Effector memory CD4-positive, alpha-beta T cell (primary cell): Measurements from ENCODE around the gene KIAA1671.

Experiments
- DNase-seq, 3 donors: peaks; one replicate each; pipeline ENCODE4 v3.0.0-alpha.2; 2020
- H3K27ac ChIP-seq: 2 replicates; pipeline ENCODE4 v1.7.0; 2013; ENCODE audit warnings: mild to moderate bottlenecking, low read length, moderate library complexity; ENCODE audit not compliant: insufficient read depth, poor library complexity, severe bottlenecking
- H3K27me3 ChIP-seq: replicated peaks from 2 replicates; pipeline ENCODE4 v1.7.0; 2013; ENCODE audit warnings: mild to moderate bottlenecking, low read length; ENCODE audit not compliant: insufficient read depth, control insufficient read depth, poor library complexity, severe bottlenecking
- H3K36me3 ChIP-seq: 2 replicates; pipeline ENCODE4 v1.7.0; 2013; ENCODE audit warnings: mild to moderate bottlenecking, low read length, moderate library complexity; ENCODE audit not compliant: control insufficient read depth, insufficient read depth
- H3K4me1 ChIP-seq: 2 replicates; pipeline ENCODE4 v1.7.0; 2013; ENCODE audit warnings: low read length, mild to moderate bottlenecking; ENCODE audit not compliant: control insufficient read depth, insufficient read depth, poor library complexity, severe bottlenecking
- H3K4me3 ChIP-seq: 2 replicates; pipeline ENCODE4 v1.7.0; 2013; ENCODE audit warnings: low read length, low read depth, mild to moderate bottlenecking; ENCODE audit not compliant: insufficient read depth, poor library complexity, severe bottlenecking
- H3K9me3 ChIP-seq: 2 replicates; pipeline ENCODE4 v1.7.0; 2013; ENCODE audit warnings: mild to moderate bottlenecking, low read length, moderate library complexity; ENCODE audit not compliant: control insufficient read depth

The KIAA1671 gene

DNA sequence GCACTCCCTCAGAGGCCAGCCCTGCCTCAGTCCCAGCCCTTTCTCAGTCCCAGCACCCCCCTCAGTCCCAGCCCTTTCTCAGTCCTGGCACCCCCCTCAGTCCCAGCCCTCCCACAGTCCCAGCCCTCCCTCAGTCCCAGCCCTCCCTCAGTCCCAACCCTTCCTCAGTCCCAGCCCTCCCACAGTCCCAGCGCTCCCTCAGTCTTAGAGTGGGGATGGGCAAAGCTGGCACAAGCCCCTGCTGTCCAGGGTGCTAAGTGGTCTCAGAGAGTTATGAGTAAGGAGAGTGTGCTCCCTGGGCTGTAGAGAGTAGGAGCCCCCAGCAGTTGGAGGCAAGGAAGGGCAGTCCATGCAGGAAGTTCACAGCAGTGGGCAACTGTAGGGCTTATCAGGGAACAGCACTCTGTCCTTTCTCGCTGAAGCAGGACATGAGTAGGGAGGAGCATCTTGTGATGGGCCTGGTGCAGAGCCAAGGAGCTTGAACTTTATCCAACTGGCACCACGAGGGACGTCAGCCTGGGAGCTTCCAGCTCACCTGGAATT is 195.7 kb downstream of the KIAA1671 start:
- Histone ChIP-seq H3K36me3 (no peaks in the 10 kb centered on the region), H3K9me3 (no peaks in the 10 kb centered on the region), H3K27ac (no peak overlapping the region), H3K27me3 (no peaks in the 10 kb centered on the region), H3K4me3 (no peak overlapping the region), H3K4me1 (no peaks in the 10 kb centered on the region)
- no peak for DNase-seq

- Histone ChIP-seq H3K36me3 (no peaks in the 10 kb centered on the region), H3K4me3 (no peak overlapping the region), H3K9me3 (no peaks in the 10 kb centered on the region), H3K27ac (no peak overlapping the region), H3K4me1 (no peaks in the 10 kb centered on the region), H3K27me3 (no peaks in the 10 kb centered on the region)
- DNase-seq, result no peak
Observed at GRCh38 chr22:25149014-25149413, 196.5 kb downstream of the KIAA1671 start.

DNA sequence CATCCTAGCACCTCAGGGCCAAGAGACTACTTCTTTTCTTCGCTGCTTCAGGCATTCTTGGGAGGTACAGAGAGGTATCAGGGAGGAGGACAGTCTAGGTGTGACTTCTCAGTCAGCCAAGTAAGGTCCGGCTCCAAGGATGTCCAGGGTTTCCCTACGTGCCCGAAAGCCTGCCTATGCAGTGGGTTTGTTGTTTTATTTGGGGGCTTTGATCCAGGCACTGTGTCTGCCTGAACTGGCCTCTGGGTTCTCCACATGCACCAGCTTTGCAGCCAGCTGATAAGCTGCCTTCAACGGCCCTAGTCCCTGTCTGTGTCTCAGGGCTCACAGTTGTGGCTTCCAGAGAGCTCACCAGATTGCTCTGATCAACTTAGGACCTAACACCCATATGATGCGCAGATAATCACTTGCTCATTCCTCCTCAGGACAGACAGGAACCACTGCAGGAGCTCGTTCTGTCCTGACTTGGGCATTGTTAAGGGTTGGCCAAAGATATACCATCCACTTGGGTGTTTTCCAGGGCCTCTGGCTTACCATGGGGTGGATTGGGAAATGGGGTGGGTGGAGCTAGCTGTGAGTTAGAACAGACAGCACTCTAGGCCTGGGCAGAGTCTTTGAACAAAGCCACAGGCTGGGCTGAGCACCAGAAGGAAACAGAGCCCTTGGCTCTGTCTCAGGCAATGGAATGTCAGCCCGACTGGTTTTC is 201.6 kb downstream of the KIAA1671 start:
- Histone ChIP-seq H3K27me3 (no peaks in the 10 kb centered on the region), H3K36me3 (no peaks in the 10 kb centered on the region), H3K9me3 (no peaks in the 10 kb centered on the region), H3K4me3 (no peak overlapping the region), H3K27ac (no peak overlapping the region), H3K4me1 (no peaks in the 10 kb centered on the region)
- no peak for DNase-seq

DNA sequence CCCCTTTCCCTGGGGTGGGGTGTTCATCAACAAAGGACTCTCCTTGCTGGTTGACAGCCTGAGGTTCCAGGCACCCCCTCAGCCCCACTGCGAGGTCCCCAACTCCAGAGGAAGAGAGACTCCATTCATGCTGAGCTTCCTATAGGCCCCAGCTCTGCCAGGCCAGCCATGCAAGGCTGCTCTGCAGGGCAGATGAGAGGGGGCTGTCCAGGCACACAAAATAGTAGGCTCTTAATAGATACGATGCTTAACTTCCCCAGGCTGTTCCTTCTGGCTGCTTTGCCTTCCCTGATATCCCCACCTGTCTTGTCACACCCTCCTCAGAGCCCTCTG is 202.1 kb downstream of the KIAA1671 start:
- Histone ChIP-seq H3K4me3 (no peak overlapping the region), H3K27ac (no peak overlapping the region), H3K9me3 (no peaks in the 10 kb centered on the region), H3K4me1 (no peaks in the 10 kb centered on the region), H3K27me3 (no peaks in the 10 kb centered on the region), H3K36me3 (no peaks in the 10 kb centered on the region)
- no peak for DNase-seq

DNA sequence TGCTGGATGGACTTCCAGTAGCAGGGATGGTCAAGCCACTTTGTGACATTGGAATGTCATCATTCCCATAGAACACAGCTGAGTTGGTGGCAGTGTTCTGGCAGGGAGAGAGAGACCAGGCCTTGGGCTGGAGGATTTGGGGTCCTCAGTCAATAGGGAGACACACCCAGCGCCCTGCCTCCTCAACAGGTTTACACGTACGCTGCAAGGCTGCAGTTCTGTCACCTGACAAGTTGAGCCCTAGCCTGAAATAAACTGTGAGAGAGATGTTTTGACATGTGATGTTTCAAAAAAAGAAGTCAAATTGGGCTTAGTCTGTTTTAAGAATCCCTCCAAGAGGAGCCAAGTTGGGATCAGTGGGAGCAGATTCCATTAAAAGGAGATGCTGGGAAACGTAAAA is 204.2 kb downstream of the KIAA1671 start:
- DNase-seq, result no peak
- Histone ChIP-seq H3K4me1 (no peaks in the 10 kb centered on the region), H3K27me3 (no peaks in the 10 kb centered on the region), H3K9me3 (no peaks in the 10 kb centered on the region), H3K4me3 (no peak overlapping the region), H3K27ac (no peak overlapping the region), H3K36me3 (no peaks in the 10 kb centered on the region)

DNA sequence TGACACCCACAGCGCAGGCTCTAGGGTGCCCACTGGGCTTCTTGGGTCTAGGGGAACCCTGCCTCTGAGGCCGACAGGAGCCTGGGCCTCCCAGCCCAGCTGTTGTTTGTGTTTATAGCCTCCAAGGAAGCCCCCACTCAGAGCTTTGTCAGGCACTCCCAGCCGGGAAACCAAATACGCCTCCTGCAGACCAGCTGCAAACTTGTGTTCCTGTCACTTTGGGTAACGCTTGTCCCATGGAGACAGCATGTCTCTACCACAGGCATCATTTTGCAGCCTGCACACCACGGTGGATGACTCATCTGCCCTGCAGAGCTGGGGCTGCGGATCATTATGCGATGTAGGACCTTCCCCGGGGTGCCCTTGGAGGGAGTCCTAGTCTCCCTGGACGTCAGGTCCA is 206.5 kb downstream of the KIAA1671 start:
- DNase-seq, result no peak
- H3K27me3 ChIP-seq, result no peaks in the 10 kb centered on the region

GRCh38 chr22:25160120-25160996 is 207.8 kb downstream of the KIAA1671 start:
- no peaks in the 10 kb centered on the region for H3K27me3 ChIP-seq
- no peaks in the 10 kb centered on the region for H3K4me1 ChIP-seq
- DNase-seq, result no peak
- no peaks in the 10 kb centered on the region for H3K9me3 ChIP-seq
- H3K4me3 ChIP-seq, result no peak overlapping the region
- H3K36me3 ChIP-seq, result no peaks in the 10 kb centered on the region
- no peak overlapping the region for H3K27ac ChIP-seq

More for the DNA sequence above, 206.5 kb downstream of the KIAA1671 start:
- H3K4me3 ChIP-seq, result no peak overlapping the region
- no peak overlapping the region for H3K27ac ChIP-seq
- H3K9me3 ChIP-seq, result no peaks in the 10 kb centered on the region
- H3K4me1 ChIP-seq, result no peaks in the 10 kb centered on the region
- no peaks in the 10 kb centered on the region for H3K36me3 ChIP-seq

DNA sequence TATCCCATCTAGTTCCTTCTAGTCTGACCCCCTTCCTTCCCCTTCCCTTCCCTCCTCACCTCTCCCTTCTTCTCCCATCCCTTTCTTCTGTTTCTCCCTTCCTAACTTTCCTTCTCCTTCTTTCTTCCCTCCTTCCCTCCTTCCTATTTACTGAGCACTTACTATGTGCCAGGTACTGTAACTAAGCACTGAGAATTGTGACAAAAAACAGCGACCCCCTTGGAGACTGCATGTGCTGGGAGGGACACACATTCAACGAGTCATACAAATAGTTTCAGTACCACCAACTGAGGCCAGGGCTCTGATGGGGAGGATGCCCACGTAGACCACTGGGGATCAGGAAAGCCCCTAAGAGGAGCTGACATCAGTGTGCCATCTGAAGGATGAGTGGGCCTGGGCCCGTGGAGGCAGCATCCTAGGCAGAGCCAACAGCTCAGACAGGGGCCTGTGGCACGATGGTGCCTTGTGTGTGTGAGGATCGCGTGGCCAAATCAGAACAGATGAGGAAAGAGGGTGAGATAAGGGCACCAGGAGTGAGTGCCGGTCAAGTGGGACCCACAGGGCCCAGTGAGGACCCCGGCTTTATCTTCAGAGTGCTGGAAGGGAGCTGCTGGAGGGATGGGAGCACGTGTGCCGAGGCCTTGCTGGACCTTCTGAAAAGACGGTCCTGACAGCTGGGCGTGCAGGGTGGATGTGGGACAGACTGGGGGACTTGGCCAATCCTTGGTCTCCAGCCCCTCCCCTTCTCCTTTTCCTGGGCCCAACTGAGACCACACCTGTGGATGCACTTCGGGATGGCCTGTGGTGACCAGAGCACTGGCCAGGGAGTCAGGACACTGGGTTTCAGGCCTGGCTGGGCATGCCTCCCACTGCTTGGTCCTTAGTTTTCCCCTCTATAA is 208.8 kb downstream of the KIAA1671 start:
- no peaks in the 10 kb centered on the region for H3K36me3 ChIP-seq
- H3K27me3 ChIP-seq, result no peaks in the 10 kb centered on the region
- no peak overlapping the region for H3K4me3 ChIP-seq
- H3K9me3 ChIP-seq, result no peaks in the 10 kb centered on the region
- H3K27ac ChIP-seq, result no peak overlapping the region
- DNase-seq, result no peak
- no peaks in the 10 kb centered on the region for H3K4me1 ChIP-seq

GRCh38 chr22:25161916-25162530 is 209.5 kb downstream of the KIAA1671 start:
- no peaks in the 10 kb centered on the region for H3K27me3 ChIP-seq
- H3K27ac ChIP-seq, result no peak overlapping the region
- H3K36me3 ChIP-seq, result no peaks in the 10 kb centered on the region
- no peak overlapping the region for H3K4me3 ChIP-seq
- DNase-seq, result no peak
- no peaks in the 10 kb centered on the region for H3K9me3 ChIP-seq
- no peaks in the 10 kb centered on the region for H3K4me1 ChIP-seq
